AG09309 (cell line): ENCODE results near the gene NPHP4.

Source experiments
- DNase-seq: peaks from one replicate; pipeline ENCODE4 v3.0.0-alpha.2; 2010; ENCODE audit warnings: low read depth
- H3K4me3 ChIP-seq: 2 replicates; pipeline ENCODE4 v1.5.1; 2011; ENCODE audit warnings: mild to moderate bottlenecking, low read depth, low read length, moderate library complexity; ENCODE audit not compliant: control insufficient read depth
- TF ChIP-seq, protein P1 (sequence below): IDR thresholded peaks from 2 replicates; pipeline ENCODE4 v1.5.1; 2011; ENCODE audit warnings: mild to moderate bottlenecking, low read depth, low read length, inconsistent platforms; ENCODE audit not compliant: insufficient read depth, control insufficient read depth; ENCODE audit errors: missing control alignments

Gene NPHP4

DNA sequence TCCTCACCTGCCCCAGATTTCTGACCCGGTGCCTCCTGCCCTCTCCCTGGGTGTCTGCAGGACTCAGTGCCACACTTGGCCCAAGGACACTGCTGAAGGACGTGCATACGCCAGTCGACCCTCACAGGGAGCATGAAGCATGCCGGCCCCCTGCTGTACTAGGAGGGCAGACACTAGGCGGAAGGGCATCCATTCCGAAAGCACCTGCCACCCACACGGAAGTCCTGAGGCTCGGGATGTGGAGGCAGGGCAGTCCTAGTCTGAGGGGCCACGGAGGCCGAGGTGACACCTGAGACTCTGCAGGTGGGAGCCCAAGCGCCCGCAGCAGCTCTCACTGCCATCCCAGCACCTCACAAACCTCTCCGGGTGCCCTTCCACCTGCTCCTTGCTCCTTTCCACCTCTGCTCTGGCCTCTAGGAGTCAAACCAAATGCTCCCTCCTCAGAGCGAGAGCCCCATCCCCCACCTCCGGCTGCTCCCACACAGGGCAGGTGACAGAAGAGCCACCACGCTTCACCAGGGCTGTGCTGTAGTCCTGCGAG is 2.4 kb downstream of the NPHP4 start:
- no peak overlapping the region for H3K4me3 ChIP-seq
- TF ChIP-seq, protein P1, sequence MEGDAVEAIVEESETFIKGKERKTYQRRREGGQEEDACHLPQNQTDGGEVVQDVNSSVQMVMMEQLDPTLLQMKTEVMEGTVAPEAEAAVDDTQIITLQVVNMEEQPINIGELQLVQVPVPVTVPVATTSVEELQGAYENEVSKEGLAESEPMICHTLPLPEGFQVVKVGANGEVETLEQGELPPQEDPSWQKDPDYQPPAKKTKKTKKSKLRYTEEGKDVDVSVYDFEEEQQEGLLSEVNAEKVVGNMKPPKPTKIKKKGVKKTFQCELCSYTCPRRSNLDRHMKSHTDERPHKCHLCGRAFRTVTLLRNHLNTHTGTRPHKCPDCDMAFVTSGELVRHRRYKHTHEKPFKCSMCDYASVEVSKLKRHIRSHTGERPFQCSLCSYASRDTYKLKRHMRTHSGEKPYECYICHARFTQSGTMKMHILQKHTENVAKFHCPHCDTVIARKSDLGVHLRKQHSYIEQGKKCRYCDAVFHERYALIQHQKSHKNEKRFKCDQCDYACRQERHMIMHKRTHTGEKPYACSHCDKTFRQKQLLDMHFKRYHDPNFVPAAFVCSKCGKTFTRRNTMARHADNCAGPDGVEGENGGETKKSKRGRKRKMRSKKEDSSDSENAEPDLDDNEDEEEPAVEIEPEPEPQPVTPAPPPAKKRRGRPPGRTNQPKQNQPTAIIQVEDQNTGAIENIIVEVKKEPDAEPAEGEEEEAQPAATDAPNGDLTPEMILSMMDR: no peak
- no peak for DNase-seq

DNA sequence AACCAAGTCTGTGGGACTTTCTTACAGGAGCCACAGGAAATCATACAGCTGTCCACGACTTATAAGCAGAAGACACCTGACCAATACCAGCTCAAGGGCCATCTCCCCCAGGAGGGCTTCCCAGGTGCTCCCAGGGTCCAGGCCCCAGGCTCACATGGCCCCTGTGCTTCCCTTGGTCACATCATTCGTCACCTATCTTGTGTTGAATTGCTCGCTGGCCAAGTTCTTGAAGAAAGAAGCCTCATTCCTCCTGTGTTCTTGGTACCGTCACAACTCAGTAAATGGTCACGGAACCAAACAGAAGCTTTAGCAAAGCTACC is 3.0 kb downstream of the NPHP4 start:
- no peak for DNase-seq
- H3K4me3 ChIP-seq: no peak overlapping the region
- TF ChIP-seq, protein P1: no peak

DNA sequence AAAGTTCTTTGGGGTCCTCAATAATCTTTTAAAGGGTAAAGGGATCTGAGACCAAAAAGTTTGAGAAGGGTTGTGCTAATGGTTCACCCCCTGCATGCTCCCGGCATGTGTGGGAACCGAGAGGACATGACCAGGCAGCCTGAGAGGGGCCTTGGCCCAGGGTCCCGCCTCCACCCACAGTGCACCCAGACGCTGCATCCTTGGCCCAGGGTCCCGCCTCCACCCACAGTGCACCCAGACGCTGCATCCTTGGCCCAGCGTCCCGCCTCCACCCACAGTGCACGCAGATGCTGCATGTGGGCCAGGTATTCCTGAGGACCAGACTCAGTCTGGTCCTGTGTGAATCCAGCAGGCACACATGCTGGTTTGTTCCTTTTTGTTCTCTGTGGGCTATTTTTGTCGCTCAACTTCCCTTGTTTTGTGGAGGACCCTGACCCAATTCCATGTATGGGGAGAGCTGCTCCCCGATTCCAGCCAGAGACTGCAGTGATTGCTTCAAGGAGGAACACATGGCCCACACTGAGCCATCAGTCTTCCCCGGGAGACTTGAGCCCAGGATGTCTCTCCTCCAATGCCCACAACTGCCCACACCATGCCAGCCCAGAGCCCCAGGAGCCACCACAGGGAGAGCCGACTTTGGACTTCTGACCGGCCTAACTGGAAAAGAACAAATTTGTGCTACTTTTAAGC is 3.5 kb downstream of the NPHP4 start:
- DNase-seq: no peak
- TF ChIP-seq, protein P1: no peak
- no peak overlapping the region for H3K4me3 ChIP-seq

DNA sequence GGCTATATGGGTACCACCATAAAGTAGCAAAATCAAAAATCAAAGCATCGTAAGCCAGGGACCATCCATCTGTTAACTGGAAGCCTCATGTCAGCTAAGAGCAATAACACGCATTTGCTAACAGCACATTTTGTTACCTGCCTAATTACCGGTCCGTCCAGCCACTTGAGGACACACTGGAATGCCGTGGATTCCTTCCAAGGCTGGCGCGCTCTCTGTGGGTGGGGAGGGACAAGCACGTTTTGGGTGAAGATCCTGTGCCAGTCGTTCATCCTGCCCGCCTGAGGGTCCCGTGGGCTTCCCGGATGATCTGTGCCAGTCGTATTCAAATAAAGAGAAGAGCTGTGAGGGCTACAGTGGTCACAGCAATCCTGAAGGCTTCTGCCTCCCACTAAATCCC is 6.2 kb downstream of the NPHP4 start:
- DNase-seq: no peak
- TF ChIP-seq, protein P1: no peak
- no peak overlapping the region for H3K4me3 ChIP-seq

DNA sequence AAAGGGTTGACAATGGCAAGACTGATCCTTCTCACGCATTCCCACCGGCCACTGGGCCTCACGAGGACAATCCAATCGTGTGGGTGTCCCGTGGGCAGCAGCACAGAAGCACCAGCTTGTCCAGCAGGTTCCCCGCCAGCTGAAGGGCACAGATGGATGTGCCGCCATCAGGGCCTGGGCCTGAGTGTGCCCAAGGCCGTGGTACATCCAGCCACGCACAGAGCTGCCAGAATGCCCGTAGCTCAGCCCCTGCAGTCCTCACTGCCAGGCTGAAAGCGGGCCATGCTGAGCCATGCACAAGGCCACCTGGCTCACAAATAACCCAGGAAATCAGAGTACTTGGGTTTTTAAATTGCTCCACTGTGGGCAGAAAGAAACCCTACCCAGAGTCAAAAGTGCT is 7.0 kb downstream of the NPHP4 start:
- no peak for DNase-seq
- TF ChIP-seq, protein P1: no peak
- H3K4me3 ChIP-seq: no peak overlapping the region

DNA sequence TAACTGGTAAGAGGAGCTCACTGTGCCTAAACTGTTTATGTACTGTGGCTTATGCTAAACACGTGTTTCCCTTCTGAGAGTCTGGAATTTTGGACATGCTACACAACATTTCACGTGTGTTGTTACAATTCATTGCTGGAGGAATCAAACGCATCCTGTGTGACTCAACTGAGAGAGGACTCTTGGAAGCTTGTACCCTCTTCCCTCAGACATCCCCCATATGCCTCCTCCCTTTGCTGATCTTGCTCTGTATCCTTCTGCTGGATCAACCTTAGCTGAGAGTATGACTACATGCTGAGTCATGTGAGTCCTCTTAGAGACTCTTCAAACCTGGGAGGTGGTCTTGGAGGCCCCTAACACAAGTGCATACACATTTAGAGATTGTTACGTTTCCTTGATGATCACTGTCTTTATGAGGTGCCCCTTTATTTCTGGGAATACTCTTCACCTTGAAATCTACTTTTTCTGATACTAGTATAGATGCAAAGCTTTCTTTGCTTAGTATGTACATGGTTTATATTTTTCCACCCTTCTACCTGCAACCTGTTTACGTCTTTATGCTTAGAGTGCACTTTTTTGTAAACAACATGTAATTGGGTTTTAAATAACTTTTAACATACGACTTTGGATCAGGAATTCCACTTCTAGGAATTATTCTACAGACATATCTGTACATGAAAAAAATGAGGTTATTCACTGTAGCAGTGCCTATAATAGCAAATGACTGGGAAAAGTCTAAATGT is 8.7 kb downstream of the NPHP4 start:
- H3K4me3 ChIP-seq: no peak overlapping the region
- TF ChIP-seq, protein P1: no peak
- DNase-seq: peak; percentile 29

DNA sequence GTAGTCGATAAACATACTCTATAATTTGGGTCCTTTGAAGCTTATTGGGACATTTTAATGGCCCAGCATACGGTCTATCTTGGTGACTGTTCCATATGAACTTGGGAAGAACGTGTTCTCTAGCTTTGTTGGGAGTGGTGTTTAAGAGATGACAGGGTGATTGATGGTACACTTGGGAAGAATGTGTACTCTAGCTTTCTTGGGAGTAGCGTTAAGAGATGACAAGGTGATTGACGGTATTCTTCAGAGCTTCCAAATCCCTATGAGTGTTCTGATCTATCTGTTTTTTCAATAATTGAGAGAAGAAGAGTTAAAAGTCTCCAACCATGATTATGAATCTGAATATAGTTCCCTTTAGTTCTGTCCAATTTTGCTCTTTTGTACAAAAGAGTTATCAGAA is 9.4 kb downstream of the NPHP4 start:
- DNase-seq: no peak
- no peak overlapping the region for H3K4me3 ChIP-seq
- TF ChIP-seq, protein P1: no peak
